C4-2B (cell line): ENCODE measurements around the gene OR1B1.

Source experiments
- CTCF ChIP-seq: fragments of 450-650 bp; conservative IDR thresholded peaks from 2 replicates; pipeline ENCODE4 v1.5.1; 2017; ENCODE audit warnings: mild to moderate bottlenecking
- ZFX ChIP-seq: fragments of 450-650 bp; IDR thresholded peaks from 2 replicates; pipeline ENCODE4 v1.6.1; 2017

GRCh38 chr9:122579874-122580273, 77.6 kb downstream of the OR1B1 start:
- no peak for TF ChIP-seq CTCF
- no peak for TF ChIP-seq ZFX
